Tibial nerve (tissue), 4 donors: Measurements from ENCODE around the gene RAB36. TPM values are rescaled to one million over a fixed set of nuclear protein-coding genes. Genes with fewer than 3 reads are reported as not detected.

Experiments
- DNase-seq, 2 donors: peaks; one replicate each; pipeline ENCODE4 v3.0.0-alpha.2; 2019; ENCODE audit warnings: low spot score in 2 of 2
- H3K27ac ChIP-seq, 4 donors: fragments of 200-600 bp; sonication (generic) in 3 of 4; one replicate each; pipeline ENCODE4 v1.5.1; 2017 to 2019; ENCODE audit warnings: mild to moderate bottlenecking in 1 of 4
- H3K27me3 ChIP-seq, 2 donors: fragments of 200-600 bp; sonication (generic) in 1 of 2; one replicate each; pipeline versions ENCODE4 v1.5.1 to v1.6.0; 2017 to 2019
- H3K36me3 ChIP-seq, 3 donors: fragments of 200-600 bp; sonication (generic); one replicate each; pipeline ENCODE4 v1.5.1; 2018 to 2019
- H3K4me1 ChIP-seq, 4 donors: fragments of 200-600 bp; sonication (generic) in 3 of 4; one replicate each; pipeline ENCODE4 v1.5.1; 2017 to 2019
- H3K4me3 ChIP-seq, 4 donors: fragments of 200-600 bp; sonication (generic) in 3 of 4; one replicate each; pipeline ENCODE4 v1.5.1; 2017 to 2019; ENCODE audit warnings: mild to moderate bottlenecking in 1 of 4, moderate library complexity in 1 of 4
- H3K9me3 ChIP-seq, 4 donors: fragments of 200-600 bp; sonication (generic) in 3 of 4; one replicate each; pipeline ENCODE4 v1.5.1; 2017 to 2019
- CTCF ChIP-seq, 5 experiments: fragments of 200-600 bp in 3 of 5; fragments of 450-650 bp in 2 of 5; sonication (generic) in 3 of 5; IDR thresholded peaks; one replicate each; pipeline ENCODE4 v1.5.1; 2016 to 2019; ENCODE audit warnings: antibody characterized with exemption in 5 of 5, mild to moderate bottlenecking in 3 of 5, moderate library complexity in 2 of 5
- EP300 ChIP-seq, 2 donors: sonication (generic); formaldehyde crosslinking; IDR thresholded peaks; one replicate each; pipeline ENCODE4 v1.6.1; 2017; ENCODE audit warnings: antibody characterized with exemption in 2 of 2, mild to moderate bottlenecking in 1 of 2
- POLR2A ChIP-seq, 2 donors: fragments of 450-650 bp; IDR thresholded peaks; one replicate each; pipeline ENCODE4 v1.6.1; 2017; ENCODE audit warnings: antibody characterized with exemption in 2 of 2, mild to moderate bottlenecking in 2 of 2, moderate library complexity in 2 of 2
- WGBS, 2 donors: methylation state at CpG; one replicate each; pipeline ENCODE4 v1.1.5; 2018; 5-methylcytosine and 5-hydroxymethylcytosine counted together
- total RNA-seq, 4 donors: library from RNA; depleted of rRNA; stranded (reverse); fragments of >200 nt; gene quantifications; one replicate each; pipeline ENCODE4 v1.1.0, GENCODE V29; 2016

RAB36 gene
- total RNA-seq, 4 donors from 2014 or later: 4.9 to 7.5 (median 6.1) TPM

GRCh38 chr22:23123804-23124254 is 21.4 kb upstream of the RAB36 start:
- peaks cover 0 to 14% (median 0%) of the 10 kb centered on the region in 3 donors for H3K36me3 ChIP-seq
- DNase-seq: no peak
- H3K27me3 ChIP-seq: no peaks in the 10 kb centered on the region
- H3K4me3 ChIP-seq: no peak overlapping the region
- no peaks in the 10 kb centered on the region for H3K9me3 ChIP-seq
- 77 to 81% methylated on average over 7 to 9 of the region's 9 CpGs for WGBS, 2 donors
- peaks cover 0 to 20% (median 0%) of the 10 kb centered on the region in 4 donors for H3K4me1 ChIP-seq
- TF ChIP-seq EP300 (IDR thresholded peaks at IDR 0.05) (no peak), CTCF (IDR thresholded peaks at IDR 0.05) (no peak), POLR2A (IDR thresholded peaks at IDR 0.05) (no peak)
- no peak overlapping the region for H3K27ac ChIP-seq

GRCh38 chr22:23124611-23125511 is 20.4 kb upstream of the RAB36 start:
- WGBS, 2 donors: 56 to 65% methylated on average over 19 of the region's 19 CpGs
- Histone ChIP-seq H3K9me3 (no peaks in the 10 kb centered on the region), H3K27ac (peak overlapping the region in 1 of 4 donors; percentile 56), H3K36me3 (peaks cover 0 to 14% (median 0%) of the 10 kb centered on the region in 3 donors), H3K4me3 (no peak overlapping the region), H3K4me1 (peaks cover 0 to 20% (median 0%) of the 10 kb centered on the region in 4 donors), H3K27me3 (no peaks in the 10 kb centered on the region)
- no peak for TF ChIP-seq EP300 (IDR thresholded peaks at IDR 0.05)
- no peak for TF ChIP-seq POLR2A (IDR thresholded peaks at IDR 0.05)
- no peak for TF ChIP-seq CTCF (IDR thresholded peaks at IDR 0.05)
- DNase-seq: no peak

GRCh38 chr22:23125512-23126103 is 19.7 kb upstream of the RAB36 start:
- Histone ChIP-seq H3K36me3 (peaks cover 0 to 14% (median 0%) of the 10 kb centered on the region in 3 donors), H3K4me1 (peaks cover 0 to 20% (median 0%) of the 10 kb centered on the region in 4 donors), H3K27me3 (no peaks in the 10 kb centered on the region), H3K4me3 (no peak overlapping the region), H3K9me3 (no peaks in the 10 kb centered on the region), H3K27ac (no peak overlapping the region)
- DNase-seq: no peak
- WGBS, 2 donors: 89% methylated on average over 18 of the region's 18 CpGs
- no peak for TF ChIP-seq EP300 (IDR thresholded peaks at IDR 0.05)
- TF ChIP-seq POLR2A (IDR thresholded peaks at IDR 0.05): no peak
- no peak for TF ChIP-seq CTCF (IDR thresholded peaks at IDR 0.05)

- H3K4me1 ChIP-seq: peaks cover 0 to 20% (median 0%) of the 10 kb centered on the region in 4 donors
- WGBS, 2 donors: 84 to 86% methylated on average over 13 to 14 of the region's 14 CpGs
- H3K4me3 ChIP-seq: no peak overlapping the region
- H3K9me3 ChIP-seq: no peaks in the 10 kb centered on the region
- no peak for TF ChIP-seq CTCF (IDR thresholded peaks at IDR 0.05)
- no peak for TF ChIP-seq POLR2A (IDR thresholded peaks at IDR 0.05)
- H3K27ac ChIP-seq: no peak overlapping the region
- H3K27me3 ChIP-seq: no peaks in the 10 kb centered on the region
- DNase-seq: no peak
- peaks cover 0 to 14% (median 0%) of the 10 kb centered on the region in 3 donors for H3K36me3 ChIP-seq
Measured at GRCh38 chr22:23126165-23127054, 18.9 kb upstream of the RAB36 start.
